Aorta (tissue), 5 donors: ENCODE results near the gene KCNJ12. TPM values are rescaled to one million over a fixed set of nuclear protein-coding genes. Genes with fewer than 3 reads are reported as not detected.
A peak's percentile ranks its signal among the peaks of the same experiment; 100 is the strongest.

Experiments used
- ATAC-seq: fragments of 200-7000 bp; cut with Tn5 transposase; one replicate; pipeline ENCODE4 v1.9.1; 2022; ENCODE audit warnings: moderate library complexity; ENCODE audit not compliant: low FRiP score
- DNase-seq, 2 donors: peaks; one replicate each; pipeline ENCODE4 v3.0.0-alpha.2; 2020
- H3K27ac ChIP-seq, 2 donors: one replicate each; pipeline ENCODE4 v1.5.1; 2013; ENCODE audit warnings: low read length in 2 of 2, mild to moderate bottlenecking in 2 of 2, moderate library complexity in 2 of 2, control low read depth in 1 of 2, inconsistent platforms in 1 of 2, low read depth in 1 of 2
- H3K27me3 ChIP-seq, 2 donors: one replicate each; pipeline ENCODE4 v1.6.1; 2013; ENCODE audit warnings: control low read depth in 1 of 2, low read length in 1 of 2, mild to moderate bottlenecking in 1 of 2, moderate library complexity in 1 of 2; ENCODE audit not compliant: insufficient read depth in 2 of 2, control insufficient read depth in 1 of 2
- H3K36me3 ChIP-seq, 2 donors: one replicate each; pipeline ENCODE4 v1.6.1; 2013; ENCODE audit warnings: control low read depth in 1 of 2, low read length in 1 of 2, mild to moderate bottlenecking in 1 of 2; ENCODE audit not compliant: insufficient read depth in 2 of 2, control insufficient read depth in 1 of 2
- H3K4me1 ChIP-seq, 2 donors: one replicate each; pipeline ENCODE4 v1.6.1; 2013; ENCODE audit warnings: low read length in 2 of 2, control low read depth in 1 of 2, mild to moderate bottlenecking in 1 of 2, moderate library complexity in 1 of 2; ENCODE audit not compliant: insufficient read depth in 2 of 2, control insufficient read depth in 1 of 2
- H3K4me3 ChIP-seq, 2 donors: one replicate each; pipeline ENCODE4 v1.5.1; 2013; ENCODE audit warnings: low read length in 2 of 2, control low read depth in 1 of 2, mild to moderate bottlenecking in 1 of 2
- H3K9me3 ChIP-seq: one replicate; pipeline ENCODE4 v1.6.1; 2013; ENCODE audit warnings: mild to moderate bottlenecking, low read length; ENCODE audit not compliant: control insufficient read depth
- WGBS, 2 donors: extraction: QIAGEN DNeasy Blood & Tissue Kit; methylation state at CpG; one replicate each; pipeline ENCODE4 v1.1.7; 2013; 5-methylcytosine and 5-hydroxymethylcytosine counted together
- intact Hi-C, 2 donors: fragments of 100-400 bp; cut with DNase I; formaldehyde crosslinking; loops; one replicate each; pipeline versions ENCODE4 v1.14.2 to v1.15.0; 2022
- polyA plus RNA-seq, 2 donors: library from polyadenylated mRNA; stranded (reverse); fragments of 200-250 nt; gene quantifications; one replicate each; pipeline ENCODE4 v1.2.3, GENCODE V29; 2013
- total RNA-seq, 2 donors: library from RNA; stranded (reverse); fragmentation: NEBNext Ultra II Directional; extraction: Animal tissue kit (Norgen Biotek cat#: 25700); gene quantifications; one replicate each; pipeline ENCODE4 v1.2.1, GENCODE V29; 2021
- donor health status: healthy with polysubstance abuse.
- donor health status: Bipolar disorder and iron deficiency.
- donor health status: DM: no; HTN: no; CAD: no.
- donor health status: DM: no; HTN: no; CAD: no.
- donor health status: DM: yes; HTN: yes; CAD: no.

Gene KCNJ12
- total and polyA plus RNA-seq, 4 donors: 0.13 to 4.0 (median 2.9) TPM; not detected in 1

DNA sequence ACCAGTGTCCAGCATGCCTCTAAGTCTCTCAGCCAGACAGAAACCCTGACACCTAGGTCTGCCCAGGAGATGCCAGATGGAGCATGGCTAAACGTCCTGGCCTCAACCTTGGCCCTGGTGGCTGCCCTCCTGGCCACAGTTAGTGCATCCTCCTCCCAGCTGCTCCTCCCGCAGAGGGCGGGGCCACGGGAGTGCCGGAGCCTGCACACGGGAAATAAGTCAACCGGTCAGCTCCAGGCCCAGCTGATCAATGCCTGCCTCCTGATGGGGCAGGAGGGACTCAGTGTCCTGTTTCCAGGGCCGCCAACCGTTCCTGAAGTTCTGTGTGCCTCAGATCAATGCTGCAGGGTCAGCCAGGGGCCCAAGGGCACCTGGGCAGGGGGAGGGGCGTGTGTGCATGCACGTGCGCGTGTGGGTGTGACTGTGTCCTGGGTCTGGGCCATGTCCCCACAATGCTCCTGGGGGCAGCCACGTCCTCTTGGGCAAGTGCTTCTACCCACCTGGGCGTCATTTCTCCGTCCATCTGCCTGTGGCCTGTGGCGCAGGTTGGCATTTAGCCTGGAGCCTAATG, 4.6 kb upstream of the KCNJ12 start:
- no peak for DNase-seq
- H3K9me3 ChIP-seq: no peaks in the 10 kb centered on the region
- no peaks in the 10 kb centered on the region for H3K4me1 ChIP-seq
- WGBS, 2 donors: 90 to 92% methylated on average over 17 of the region's 17 CpGs
- no peaks in the 10 kb centered on the region for H3K27me3 ChIP-seq
- intact Hi-C loops: no loop called here
- H3K4me3 ChIP-seq: no peak overlapping the region
- no peak for ATAC-seq
- H3K36me3 ChIP-seq: no peaks in the 10 kb centered on the region
- H3K27ac ChIP-seq: no peak overlapping the region

- ATAC-seq (no peak), DNase-seq (no peak)
- no peak overlapping the region for H3K4me3 ChIP-seq
- no peaks in the 10 kb centered on the region for H3K27me3 ChIP-seq
- intact Hi-C loops: no loop called here
- H3K36me3 ChIP-seq: no peaks in the 10 kb centered on the region
- no peaks in the 10 kb centered on the region for H3K9me3 ChIP-seq
- H3K4me1 ChIP-seq: no peaks in the 10 kb centered on the region
- H3K27ac ChIP-seq: no peak overlapping the region
- 94 to 97% methylated on average over 16 of the region's 16 CpGs for WGBS, 2 donors
Measured at GRCh38 chr17:21372256-21372954, 3.8 kb upstream of the KCNJ12 start.

GRCh38 chr17:21373036-21373435, 3.1 kb upstream of the KCNJ12 start:
- 92 to 95% methylated on average over 12 of the region's 12 CpGs for WGBS, 2 donors
- Histone ChIP-seq H3K27ac (no peak overlapping the region), H3K4me3 (no peak overlapping the region), H3K9me3 (no peaks in the 10 kb centered on the region), H3K27me3 (no peaks in the 10 kb centered on the region), H3K36me3 (no peaks in the 10 kb centered on the region), H3K4me1 (no peaks in the 10 kb centered on the region)
- intact Hi-C loops: no loop called here
- DNase-seq: no peak
- ATAC-seq: no peak

DNA sequence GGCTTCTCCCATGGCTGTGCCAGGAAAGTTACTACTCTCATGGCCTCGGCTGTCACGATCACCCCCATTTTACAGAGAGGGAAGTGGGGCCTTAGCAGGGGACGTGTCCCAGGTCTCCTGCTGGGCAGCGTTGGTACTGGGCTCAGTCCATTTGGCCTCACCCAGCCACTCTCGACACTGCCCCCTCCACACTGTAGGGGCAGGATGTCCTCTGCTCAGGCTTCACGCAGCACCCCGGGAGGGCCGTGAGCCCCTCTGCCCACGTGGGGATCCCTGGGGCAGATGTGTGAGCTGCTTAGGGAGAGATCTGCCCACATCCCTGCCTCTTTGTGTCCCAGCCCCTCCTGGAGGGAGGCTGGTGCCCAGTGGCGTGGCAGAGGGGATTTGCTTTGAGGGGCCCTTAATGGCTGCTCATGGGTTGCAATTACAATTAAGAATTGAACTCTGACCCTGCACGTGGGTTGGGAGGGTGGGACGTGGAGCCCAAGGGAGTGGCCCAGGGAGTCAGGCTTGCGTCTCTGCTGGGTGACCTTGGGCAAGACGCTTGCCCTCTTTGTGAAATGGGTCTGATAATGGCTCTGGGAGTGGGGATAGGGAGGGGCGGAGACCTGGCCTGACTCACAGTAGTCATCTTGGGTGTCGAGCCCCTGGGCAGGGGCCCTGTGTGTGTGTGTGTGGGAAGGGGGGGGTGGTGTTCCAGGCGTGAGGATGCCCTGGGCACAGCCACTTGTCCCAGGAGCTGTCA, 2.3 kb upstream of the KCNJ12 start:
- no peak for DNase-seq
- Histone ChIP-seq H3K27ac (no peak overlapping the region), H3K36me3 (no peaks in the 10 kb centered on the region), H3K27me3 (no peaks in the 10 kb centered on the region), H3K4me1 (no peaks in the 10 kb centered on the region), H3K4me3 (no peak overlapping the region), H3K9me3 (no peaks in the 10 kb centered on the region)
- 89 to 94% methylated on average over 17 of the region's 17 CpGs for WGBS, 2 donors
- ATAC-seq: no peak
- intact Hi-C loops: no loop called here

- intact Hi-C loops: loop anchor here in 1 of 2 donors (5.0 kb wide), 1 partner anchor 97 kb away; no protein-coding TSS in a partner anchor
- no peak overlapping the region for H3K4me3 ChIP-seq
- H3K36me3 ChIP-seq: no peaks in the 10 kb centered on the region
- 85 to 92% methylated on average over 8 of the region's 8 CpGs for WGBS, 2 donors
- no peak for ATAC-seq
- no peaks in the 10 kb centered on the region for H3K9me3 ChIP-seq
- no peak overlapping the region for H3K27ac ChIP-seq
- H3K27me3 ChIP-seq: no peaks in the 10 kb centered on the region
- H3K4me1 ChIP-seq: no peaks in the 10 kb centered on the region
- DNase-seq: no peak
Measured at GRCh38 chr17:21374441-21375161, 1.6 kb upstream of the KCNJ12 start.

DNA sequence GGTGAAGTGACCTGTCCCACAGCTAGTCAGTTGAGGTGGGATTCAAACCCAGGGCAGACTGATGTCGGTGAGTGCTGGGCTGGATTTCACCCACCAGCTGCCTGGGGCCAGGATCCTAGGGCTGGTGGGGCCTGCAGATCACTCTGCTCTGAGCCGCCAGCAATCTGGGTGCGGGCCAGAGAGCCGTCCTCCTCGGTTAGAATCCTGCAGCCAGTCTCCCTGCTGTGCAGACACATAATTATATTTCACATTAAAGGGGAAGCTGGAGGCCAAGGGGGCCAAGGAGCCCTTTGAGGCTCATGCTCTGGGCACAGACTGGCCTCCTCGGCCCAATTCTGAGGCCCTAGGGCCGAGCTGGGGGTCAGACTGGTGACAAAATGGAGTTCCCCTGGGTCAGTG, 996 bp upstream of the KCNJ12 start:
- intact Hi-C loops: loop anchor here in 1 of 2 donors (5.0 kb wide), 1 partner anchor 98 kb away; no protein-coding TSS in a partner anchor
- no peaks in the 10 kb centered on the region for H3K36me3 ChIP-seq
- ATAC-seq (no peak), DNase-seq (no peak)
- 77 to 85% methylated on average over 7 of the region's 7 CpGs for WGBS, 2 donors
- no peaks in the 10 kb centered on the region for H3K27me3 ChIP-seq
- H3K4me1 ChIP-seq: no peaks in the 10 kb centered on the region
- H3K4me3 ChIP-seq: no peak overlapping the region
- no peaks in the 10 kb centered on the region for H3K9me3 ChIP-seq
- H3K27ac ChIP-seq: no peak overlapping the region

GRCh38 chr17:21375757-21376080, 438 bp upstream of the KCNJ12 start:
- intact Hi-C loops: loop anchor here in 1 of 2 donors (5.0 kb wide), 1 partner anchor 98 kb away; no protein-coding TSS in a partner anchor
- H3K36me3 ChIP-seq: no peaks in the 10 kb centered on the region
- no peaks in the 10 kb centered on the region for H3K9me3 ChIP-seq
- 47 to 49% methylated on average over 11 of the region's 11 CpGs for WGBS, 2 donors
- H3K27ac ChIP-seq: no peak overlapping the region
- no peaks in the 10 kb centered on the region for H3K27me3 ChIP-seq
- DNase-seq (no peak), ATAC-seq (no peak)
- H3K4me3 ChIP-seq: no peak overlapping the region
- no peaks in the 10 kb centered on the region for H3K4me1 ChIP-seq

DNA sequence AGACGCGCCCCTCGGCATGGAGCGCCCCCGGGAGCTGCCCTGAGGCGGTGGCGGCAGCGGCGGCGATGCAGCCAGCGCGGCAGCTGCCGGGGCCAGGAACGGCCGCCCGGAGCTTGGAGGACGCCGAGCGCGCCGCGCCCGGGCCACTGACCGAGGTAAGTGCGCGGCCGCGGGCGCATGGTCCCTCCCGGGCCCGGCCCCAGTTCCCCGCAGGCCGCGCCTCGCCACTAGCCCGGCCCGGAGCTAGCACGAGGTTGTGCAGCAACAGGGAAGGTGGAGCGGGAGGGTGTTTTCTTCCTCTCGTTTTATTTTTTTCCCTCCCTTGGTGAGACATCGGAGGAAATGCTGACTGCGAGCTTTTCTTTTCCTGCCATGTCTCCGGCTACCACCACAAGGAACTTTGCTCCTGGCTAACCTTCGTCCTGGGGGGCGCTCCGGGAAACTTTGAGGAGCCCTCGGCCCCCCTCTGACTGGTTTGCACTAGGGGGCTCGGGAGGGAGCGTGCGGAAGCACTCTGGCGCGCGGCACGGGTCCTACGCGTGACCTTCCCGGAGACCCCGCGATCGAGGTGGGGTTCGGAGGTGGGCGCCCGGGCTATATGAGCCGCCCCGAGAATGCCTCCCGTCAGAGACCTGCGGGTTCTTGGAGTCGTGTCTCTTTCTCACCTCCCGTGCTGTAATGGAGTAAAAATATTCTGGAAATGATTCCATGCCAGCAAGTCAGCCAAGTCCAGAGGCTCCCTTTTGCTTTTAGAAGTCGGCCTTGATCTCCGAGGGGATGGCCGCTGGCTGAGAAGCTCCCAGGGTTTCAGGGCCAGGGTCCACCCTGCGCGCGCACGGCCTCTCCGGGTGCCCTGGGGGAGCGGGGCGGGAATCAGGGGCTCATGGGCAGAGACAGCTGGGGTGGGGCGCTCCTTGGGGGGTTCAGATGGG, 868 bp downstream of the KCNJ12 start:
- ATAC-seq (peak; percentile 49), DNase-seq (no peak)
- Histone ChIP-seq H3K36me3 (no peaks in the 10 kb centered on the region), H3K4me3 (peak overlapping the region; percentile 15 to 38), H3K27me3 (no peaks in the 10 kb centered on the region), H3K27ac (no peak overlapping the region), H3K4me1 (no peaks in the 10 kb centered on the region), H3K9me3 (no peaks in the 10 kb centered on the region)
- intact Hi-C loops: loop anchor here in 1 of 2 donors (5.0 kb wide), 1 partner anchor 100 kb away; no protein-coding TSS in a partner anchor
- 2% methylated on average over 58 to 80 of the region's 80 CpGs for WGBS, 2 donors
